Lower leg skin (tissue), 3 donors: ENCODE results near the gene DUSP6.

Experiments used
- POLR2A ChIP-seq, 2 donors: fragments of 450-650 bp; IDR thresholded peaks; one replicate each; pipeline ENCODE4 v1.6.1; 2016 to 2017; ENCODE audit warnings: antibody characterized with exemption in 2 of 2, mild to moderate bottlenecking in 1 of 2, moderate library complexity in 1 of 2
- TF ChIP-seq, protein P1 (sequence below), 3 donors: fragments of 450-650 bp; IDR thresholded peaks; one replicate each; pipeline ENCODE4 v1.5.1; 2016; ENCODE audit warnings: antibody characterized with exemption in 3 of 3, mild to moderate bottlenecking in 3 of 3, moderate library complexity in 2 of 3

DNA sequence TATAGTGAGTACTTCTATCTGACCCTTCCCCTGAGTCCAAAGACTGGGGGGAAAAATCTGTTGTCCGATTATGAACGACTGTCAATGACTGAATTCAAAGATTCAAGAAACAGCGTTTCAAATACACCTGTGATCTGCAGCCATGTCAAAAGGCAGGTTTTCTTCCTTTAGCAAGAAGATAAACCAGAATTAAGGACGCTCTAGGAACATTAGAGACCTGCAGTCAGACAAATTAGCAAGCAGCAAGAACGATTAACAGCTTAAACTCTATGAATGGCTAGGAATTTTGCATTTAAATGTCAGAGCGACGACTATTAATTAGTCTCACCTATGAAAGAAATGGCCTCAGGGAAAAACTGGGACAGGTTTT lies 2.1 kb downstream of the DUSP6 start:
- TF ChIP-seq, protein P1, sequence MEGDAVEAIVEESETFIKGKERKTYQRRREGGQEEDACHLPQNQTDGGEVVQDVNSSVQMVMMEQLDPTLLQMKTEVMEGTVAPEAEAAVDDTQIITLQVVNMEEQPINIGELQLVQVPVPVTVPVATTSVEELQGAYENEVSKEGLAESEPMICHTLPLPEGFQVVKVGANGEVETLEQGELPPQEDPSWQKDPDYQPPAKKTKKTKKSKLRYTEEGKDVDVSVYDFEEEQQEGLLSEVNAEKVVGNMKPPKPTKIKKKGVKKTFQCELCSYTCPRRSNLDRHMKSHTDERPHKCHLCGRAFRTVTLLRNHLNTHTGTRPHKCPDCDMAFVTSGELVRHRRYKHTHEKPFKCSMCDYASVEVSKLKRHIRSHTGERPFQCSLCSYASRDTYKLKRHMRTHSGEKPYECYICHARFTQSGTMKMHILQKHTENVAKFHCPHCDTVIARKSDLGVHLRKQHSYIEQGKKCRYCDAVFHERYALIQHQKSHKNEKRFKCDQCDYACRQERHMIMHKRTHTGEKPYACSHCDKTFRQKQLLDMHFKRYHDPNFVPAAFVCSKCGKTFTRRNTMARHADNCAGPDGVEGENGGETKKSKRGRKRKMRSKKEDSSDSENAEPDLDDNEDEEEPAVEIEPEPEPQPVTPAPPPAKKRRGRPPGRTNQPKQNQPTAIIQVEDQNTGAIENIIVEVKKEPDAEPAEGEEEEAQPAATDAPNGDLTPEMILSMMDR (IDR thresholded peaks at IDR 0.05): no peak
- no peak for TF ChIP-seq POLR2A (IDR thresholded peaks at IDR 0.05)
